HG03095 (cell line): ENCODE results near the gene NMNAT3.

Experiments used
- ATAC-seq: cut with Tn5 transposase; IDR thresholded peaks from one replicate; pipeline ENCODE4 v1.9.1; 2021; ENCODE audit warnings: moderate library complexity; ENCODE audit not compliant: unreplicated experiment

Gene NMNAT3

DNA sequence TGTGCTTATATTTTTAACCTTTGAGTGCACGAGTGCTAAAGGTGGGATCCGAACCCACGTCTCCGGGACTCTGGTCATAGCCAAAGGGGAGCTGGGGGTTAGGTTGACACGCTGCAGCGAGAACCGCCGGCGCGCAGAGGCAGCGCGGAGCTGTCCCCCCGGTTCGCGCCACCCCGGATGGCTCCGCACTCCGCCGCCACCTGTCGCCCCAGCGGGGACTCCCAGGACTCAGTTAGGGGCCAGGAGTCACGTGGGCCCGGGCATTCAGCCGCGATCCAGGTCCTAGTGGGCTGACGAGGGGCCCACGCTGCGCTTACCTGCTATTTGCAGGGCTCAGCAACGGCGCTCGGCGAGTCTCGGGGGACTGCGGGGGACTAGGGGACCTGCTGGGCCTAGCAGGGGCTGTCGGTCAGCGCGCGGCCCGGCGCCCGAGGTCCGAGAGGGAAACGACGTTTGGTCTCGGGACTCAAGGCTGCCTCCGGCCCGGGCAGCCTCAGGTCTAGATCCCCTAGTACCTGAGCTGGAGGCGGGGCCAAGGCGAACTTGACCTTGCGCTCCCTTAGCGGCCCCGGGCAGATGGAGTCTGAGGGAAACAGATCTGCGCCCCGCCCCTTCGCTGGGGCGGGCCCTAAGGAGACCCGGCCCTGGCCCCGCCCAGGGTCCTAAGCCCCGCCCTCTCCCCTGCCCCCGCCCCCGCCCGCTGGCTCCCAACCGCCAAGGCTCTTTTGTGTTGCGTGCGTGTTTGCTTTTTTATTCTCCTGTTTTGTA is at the start of gene NMNAT3:
TSS of gene NMNAT3 (minus strand) at position 585 of the 768 bp plus-strand sequence. CDS start 50,248 bp downstream, outside the sequence.
- ATAC-seq: peak; percentile 98

DNA sequence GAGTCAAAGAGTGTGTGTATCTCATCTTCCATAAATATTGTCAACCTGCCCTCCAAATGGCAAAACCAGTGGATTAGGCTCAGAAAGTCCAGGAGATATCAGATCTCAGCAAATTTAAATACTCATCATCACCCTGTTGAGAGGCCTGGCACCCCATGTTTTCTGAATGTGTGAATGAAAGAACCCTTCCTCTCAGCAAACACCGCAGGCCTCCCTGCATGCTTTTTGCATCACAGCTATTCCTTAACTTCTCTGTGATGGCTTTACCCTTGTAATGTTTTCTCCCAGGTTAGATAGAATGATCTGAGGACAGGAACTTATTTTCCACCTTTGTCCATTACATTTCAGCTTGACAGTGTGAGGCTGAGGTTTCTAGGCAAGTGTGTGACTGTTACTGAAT is 43.6 kb upstream of the NMNAT3 start:
- ATAC-seq: no peak

DNA sequence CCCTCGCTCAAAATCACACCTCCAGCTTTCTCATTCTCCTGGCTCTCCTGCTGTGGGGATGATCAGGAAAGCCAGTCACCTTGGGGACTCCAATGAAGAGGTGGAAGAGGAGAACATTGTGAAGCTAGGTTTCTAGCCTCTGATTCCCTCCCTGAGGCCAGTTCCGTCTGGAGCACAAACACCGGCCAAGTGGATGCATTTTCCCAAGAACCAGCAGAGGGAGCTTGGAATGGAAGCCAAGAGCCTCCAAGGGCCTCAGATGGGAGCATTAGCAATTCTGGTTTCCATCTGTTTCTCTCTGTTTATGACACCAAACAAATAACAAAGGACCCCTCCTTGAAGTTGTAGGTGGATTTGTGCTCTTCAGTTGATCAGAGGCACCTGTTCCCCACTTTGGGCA is 40.6 kb upstream of the NMNAT3 start:
- ATAC-seq: no peak

DNA sequence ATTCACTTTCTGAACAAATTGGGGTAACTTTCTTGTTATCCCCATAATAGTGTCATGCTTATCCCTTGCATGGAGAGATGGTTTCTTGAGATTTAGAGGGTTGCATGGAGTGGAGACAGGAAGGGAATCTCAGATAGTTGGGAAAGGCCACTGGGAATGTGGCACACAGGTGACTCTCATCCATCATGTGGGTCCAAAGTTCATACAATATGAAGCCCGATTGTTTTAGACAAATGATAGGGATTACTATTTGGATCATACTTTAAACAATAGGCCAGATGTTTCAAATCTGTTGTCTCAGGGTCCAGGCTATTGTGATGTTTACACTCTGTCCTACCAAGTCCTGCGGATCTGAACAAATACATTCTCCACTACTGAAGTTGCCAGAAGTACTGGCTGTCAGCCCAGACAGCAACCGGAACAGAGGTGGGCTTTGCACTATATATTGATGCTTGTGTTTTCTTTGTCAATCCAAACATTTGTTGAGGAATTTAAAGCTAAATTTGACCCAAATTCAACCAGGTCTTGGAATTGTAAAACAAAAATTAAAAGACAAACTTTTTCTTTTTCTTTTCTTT is 39.2 kb upstream of the NMNAT3 start:
- ATAC-seq: no peak

DNA sequence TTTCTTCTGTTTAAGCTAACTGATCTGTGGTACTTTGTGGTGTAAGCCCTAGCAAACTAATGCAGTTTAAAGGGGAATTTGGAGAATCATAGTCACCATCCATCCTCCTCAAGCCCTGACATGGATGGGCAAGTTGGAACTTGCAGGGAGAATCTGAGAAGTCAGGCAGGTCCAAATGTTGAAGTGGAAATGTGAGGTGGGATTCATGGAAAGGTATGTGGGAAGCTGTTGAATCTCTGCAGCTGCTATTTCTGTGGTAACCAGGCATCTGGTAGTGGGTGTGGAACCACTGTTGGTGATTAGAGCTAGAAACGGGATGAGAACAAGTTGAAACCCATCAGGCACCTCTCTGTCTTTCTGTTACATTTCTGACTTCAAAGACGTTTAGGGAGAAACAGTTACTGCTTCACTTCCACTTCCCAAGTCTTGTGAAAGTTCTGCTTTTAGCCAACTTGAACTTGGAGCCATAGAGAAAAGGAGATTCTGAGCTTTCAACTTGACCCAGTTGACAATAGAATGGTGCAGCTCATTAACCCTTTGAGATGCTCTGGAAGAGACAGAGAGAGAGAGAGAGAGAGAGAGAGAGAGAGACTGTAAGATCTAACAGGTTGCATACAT is 38.1 kb upstream of the NMNAT3 start:
- ATAC-seq: no peak

DNA sequence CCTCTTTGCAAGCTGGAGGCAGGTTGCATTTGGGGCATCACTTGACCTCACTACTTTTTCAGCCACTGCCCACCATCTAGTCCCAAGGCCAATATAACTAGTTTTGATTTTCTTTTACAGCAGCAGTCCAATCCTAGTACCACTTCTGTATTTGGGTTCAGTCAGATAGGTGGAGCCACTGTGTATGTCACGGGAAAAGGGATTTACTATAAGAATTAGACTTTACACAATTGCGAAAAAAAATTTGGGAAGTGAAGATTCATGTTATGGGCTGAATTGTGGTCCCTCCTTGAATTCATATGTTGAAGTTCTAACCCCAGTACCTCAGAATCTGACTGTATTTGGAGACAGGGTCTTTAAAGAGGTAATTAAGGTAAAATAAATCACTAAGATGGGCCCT is 37.4 kb upstream of the NMNAT3 start:
- no peak for ATAC-seq

DNA sequence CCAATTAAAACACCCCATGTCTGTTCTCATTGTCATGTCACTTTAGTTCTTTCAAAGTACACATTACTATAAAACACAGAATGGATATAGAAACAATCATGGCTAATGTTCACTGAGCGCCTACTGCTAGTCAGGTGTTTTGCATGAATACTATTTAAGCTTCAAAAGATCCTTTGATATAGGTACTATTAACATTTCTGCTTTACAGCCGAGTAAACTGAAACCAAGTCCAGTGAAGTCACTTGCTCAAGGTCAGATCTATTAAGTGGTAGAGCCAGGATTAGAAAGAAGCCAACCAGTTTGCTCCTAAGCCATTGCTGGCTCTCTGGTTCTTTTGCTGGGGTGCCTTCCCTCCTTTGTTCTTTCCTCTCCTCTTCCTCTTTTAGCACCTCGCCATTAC is 32.4 kb upstream of the NMNAT3 start:
- ATAC-seq: no peak

DNA sequence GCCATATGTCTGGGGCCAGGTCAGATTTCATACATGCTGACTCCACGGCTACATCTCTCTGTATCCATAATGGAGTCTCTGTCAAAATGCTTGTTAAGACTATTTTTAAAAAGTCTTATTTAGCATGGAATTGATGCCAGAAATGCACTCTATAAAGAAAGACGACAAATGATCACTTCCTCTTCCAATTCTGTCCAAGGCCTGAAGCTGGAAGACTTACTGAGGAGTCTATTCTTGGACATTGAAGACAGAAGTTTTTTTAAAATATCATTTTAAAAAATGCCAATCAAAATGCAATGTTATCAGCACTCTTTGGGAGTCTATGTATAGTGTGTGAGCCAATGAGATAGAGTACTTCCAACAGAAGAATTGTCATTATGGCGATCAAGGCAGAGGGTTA is 27.9 kb upstream of the NMNAT3 start:
- ATAC-seq: no peak

DNA sequence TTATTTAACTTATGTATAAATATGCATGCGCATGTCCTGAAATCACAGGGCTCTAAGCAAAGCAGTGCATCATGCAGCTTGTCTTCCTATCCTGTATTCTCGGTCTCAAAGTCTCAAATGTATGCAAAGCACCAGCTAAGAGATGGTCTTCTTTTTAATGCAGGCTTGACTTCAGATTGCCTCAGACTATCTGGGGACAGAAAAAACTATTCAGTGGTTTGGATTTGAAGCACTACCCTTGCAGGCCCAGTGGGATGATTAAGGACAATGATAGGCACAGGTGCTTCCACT is 18.5 kb upstream of the NMNAT3 start:
- ATAC-seq: no peak

DNA sequence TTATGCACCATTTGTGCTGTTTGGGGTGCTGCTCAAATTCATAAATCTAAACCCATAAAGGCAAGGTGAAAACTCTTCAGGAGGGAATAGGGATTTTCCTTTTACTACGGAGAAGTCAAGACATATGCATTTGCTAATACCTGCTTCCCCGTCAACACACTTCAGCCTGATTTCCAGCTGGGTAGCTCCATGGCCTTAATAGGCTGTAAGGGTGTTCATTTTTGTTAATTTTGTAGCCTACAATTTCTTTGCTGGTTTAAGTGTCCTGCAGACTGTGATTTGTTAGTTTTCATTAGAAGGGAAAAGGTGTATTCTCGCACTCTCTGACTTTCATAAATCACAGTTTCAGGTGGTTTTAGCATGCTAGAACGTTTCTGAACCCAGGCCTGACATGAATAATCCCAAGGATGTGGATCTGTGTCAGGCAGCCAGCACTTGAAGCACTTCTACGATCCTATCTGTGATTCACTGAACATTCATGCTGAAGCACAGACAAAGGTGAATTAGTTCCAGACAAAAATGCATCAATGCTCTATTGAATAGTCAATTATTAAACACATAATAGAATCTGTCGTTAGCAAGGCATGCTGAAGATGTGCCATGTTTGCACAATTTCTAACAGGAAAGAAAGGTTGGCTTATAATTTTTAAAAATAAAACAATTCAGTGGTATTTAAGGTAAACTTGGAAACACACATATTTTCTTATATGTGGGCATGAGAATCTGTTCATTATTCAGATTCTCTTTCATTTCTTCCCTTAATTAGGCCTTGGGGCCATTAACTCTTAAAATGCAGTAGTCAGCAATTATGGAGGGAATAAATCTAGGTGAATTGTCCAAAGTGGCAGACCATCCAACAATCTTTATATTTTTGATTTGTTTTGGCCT is 17.9 kb upstream of the NMNAT3 start:
- ATAC-seq: no peak

DNA sequence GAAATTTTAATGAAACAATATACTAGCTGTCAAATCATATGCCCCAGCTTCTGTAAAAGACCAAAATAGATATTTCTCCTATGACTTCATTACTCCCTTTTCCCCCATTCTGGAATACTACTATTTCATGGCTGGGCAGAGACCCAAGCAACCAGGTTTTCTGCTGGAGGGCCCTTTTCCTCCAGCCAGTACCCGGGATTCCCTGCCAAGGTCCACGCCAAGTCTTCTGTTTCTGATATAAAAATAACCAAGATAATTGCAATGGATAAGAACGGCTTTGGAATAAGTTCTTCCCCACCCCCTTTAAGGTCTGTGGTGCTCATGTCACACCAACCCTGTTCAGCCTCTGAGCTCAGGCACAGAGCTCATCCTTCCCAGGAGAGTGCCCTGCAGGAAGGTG is 17.2 kb upstream of the NMNAT3 start:
- ATAC-seq: no peak

DNA sequence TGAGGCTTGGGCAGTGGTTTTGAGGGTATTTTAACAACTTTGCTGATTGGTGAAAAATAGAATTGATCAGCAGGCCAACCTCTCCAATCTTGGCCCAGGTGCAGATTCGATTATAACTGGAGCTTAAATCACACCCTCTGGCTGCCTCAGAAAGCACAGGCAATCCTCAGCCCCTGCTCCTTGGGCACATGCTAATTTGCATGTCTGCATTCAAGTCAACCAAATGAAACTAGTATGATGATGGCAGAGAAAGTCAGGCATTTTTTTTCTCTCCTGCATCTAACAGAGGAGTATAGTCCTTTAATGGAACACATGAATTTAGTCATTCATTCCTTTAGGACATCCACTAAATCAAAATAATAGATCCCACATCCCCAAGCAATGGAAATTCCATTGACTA is 16.8 kb upstream of the NMNAT3 start:
- ATAC-seq: no peak

DNA sequence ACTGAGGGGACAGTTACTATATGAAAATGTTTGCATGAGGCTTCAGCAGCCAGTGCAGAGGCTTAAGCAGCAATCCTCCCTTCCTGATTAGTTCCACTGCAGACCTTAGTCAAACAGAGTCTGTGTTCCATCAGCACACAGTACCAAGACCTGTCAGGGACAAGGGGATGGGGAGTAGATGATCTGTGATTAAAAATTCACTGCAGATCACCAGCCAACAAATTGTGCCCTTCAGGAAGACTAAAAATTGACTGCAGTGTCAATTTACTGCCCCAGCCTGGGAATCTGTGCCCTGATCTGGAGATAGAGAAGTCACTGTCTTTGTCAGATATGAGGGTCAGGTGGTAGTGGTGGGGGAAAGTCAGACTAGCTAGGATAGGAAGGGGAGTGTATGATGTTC is 13.8 kb upstream of the NMNAT3 start:
- no peak for ATAC-seq

DNA sequence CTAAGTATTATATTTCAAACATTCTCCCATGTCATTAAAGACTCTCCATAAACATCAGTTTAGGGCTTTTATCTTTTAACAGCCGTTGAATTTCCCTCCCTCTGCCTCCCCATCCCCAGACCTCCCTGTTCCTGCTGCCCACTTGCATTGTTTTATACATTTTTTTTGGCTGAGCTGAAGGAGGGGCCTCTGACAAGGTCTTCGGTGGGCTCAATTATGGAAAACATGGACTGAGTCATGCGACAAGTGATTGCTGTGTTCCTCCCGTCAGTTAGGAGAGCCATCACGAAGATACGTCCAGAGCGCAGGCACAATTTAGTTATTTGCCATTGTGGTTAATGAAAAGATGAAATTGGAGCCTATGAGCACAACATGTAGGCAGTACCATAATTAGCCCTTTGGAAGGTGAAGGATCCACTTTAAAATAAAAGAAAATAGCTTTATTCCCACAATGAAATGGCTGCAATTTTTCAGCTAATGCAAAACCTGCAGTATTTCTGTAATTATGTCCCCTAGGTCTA is 12.0 kb upstream of the NMNAT3 start:
- no peak for ATAC-seq

DNA sequence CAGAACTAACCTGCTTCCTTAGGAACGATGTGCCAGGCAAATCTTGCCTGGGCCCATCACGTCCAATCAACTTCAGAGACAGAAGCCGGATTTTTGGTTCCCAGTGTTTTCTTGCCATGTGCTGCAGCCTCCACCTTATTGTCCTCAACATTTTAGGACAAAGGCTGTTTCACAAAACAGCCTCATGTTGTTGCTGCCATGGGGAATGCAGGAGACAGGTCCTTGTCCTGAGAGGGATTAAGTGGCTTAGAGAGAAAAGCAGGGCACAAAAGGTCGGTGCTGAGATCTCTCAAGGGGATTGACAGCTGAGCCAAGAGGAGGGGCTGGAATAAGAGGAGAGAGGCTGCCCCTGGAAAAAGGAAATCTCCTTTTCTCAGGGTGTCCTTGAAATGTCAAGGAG is 11.3 kb upstream of the NMNAT3 start:
- ATAC-seq: no peak

DNA sequence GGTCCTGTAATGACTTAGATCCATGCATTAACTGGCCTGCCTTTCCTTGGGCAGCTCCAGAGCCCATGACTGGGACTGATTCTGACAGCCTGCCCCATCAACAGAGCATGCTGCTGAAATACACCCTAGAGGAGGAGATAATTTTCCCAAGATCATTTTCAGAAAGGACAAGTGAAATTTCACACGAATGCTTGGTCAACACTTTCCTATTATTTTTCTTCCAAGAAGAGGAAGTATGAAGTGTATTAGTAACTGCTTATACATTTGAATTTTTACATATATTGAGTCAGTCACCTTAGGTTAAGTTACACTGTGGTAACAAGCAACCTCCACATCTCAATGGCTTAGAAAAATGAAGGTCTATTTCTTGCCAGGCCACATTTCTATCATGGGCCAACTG is 9.7 kb upstream of the NMNAT3 start:
- ATAC-seq: no peak

DNA sequence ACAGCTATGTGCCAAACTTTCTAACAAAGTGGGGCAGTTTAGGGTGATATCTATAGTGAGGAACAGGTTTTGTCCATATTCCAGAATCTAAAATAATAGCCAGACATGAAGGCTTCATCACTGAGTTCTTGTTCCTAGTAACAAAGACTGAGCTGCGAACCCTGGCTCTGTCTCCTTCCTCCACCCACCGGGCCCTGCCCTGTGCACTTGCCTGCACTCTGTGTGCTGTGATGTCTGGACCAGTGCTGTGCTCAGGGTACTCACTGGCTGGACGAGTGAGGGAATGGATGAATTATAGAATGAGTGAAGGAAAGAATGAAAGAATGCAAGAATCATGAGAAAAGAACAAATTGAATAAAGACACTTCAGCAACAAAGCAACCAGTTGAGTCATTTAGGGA is 8.9 kb upstream of the NMNAT3 start:
- no peak for ATAC-seq

DNA sequence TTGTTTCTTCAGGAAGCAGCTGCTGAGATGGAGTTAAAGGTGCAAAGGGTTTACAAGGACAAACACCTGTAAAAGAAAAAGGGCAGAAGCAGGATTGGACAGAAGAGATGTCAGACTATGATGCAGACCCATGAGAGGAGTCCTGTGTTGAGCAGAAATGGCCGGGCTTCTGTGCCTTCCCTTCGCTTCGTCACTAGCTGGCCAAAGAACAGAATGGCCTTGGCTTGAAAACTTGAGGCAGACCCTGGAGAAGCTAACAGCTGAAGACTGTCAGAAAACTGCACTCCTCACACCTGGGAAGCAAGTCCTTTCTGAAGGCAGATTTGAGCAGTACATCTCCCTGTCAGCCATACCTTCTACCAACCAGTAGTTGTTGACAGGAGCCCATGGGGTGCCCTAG is 8.4 kb upstream of the NMNAT3 start:
- no peak for ATAC-seq

DNA sequence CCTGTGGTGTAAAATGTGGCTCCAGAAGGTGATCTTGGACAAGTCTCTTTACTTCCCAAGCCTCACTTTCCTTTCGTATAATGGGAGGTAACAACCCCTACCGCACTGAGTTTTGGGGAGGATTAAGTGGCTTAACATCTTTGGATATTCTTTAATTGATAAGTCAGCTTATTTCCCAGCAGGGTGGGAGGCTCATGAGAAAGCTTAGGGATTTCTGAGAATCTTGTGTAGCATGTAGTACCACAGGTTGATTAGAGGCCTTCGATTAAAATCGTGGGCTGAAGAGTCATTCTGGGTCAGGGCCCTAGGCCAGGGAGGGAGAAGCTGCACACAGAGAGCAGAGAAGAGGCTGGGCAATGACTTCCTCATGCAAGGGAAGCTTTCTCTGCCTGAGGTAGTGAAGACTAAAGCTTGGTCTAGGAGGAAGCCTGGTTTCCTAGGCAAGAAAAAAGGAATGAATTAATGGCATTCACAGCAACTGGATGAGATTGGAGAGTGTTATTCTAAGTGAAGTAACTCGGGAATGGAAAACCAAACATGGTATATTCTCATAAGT is 1.5 kb upstream of the NMNAT3 start:
- no peak for ATAC-seq

DNA sequence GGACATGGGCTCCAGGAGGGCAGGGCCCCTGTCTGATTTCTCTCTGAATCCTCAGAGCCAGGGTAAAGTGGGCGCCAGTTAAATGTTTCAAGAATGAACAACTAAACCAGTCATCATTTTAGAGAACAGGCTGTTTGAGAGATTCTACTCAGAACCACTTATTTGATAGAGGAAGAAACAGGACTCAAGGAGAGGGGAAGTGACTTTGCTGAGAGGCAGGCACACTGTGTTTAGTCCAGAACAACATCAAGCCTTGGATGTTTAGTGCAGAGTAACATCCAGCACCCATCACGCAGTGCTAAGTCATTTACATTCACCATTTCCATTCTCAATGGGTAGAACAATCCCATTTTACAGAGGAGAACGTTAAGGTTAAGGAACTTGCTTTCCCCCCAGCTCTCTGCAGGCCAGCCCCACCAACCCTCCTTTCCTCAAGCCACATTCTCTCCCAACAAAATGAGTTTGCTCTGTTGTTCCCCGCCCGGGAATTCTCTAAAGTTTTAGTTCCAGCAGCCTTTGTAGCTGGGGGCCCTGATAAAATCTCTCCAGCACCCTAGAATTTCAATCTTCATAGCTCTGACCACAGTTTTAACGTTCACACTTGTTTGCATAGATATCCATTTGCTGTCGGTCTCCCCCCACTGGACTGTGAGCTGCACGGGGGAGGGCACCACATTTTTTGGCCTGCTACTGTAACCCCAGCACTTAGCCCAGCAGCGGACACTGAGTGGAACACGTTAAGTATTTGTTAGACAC is 962 bp downstream of the NMNAT3 start:
- no peak for ATAC-seq
